Measurements from ENCODE around the gene ADCY5. TPM values are rescaled to one million over a fixed set of nuclear protein-coding genes. Genes with fewer than 3 reads are reported as not detected.

Gene ADCY5
- total RNA-seq, 4 donors from 2014 or later = 119 to 251 (median 185) TPM

DNA sequence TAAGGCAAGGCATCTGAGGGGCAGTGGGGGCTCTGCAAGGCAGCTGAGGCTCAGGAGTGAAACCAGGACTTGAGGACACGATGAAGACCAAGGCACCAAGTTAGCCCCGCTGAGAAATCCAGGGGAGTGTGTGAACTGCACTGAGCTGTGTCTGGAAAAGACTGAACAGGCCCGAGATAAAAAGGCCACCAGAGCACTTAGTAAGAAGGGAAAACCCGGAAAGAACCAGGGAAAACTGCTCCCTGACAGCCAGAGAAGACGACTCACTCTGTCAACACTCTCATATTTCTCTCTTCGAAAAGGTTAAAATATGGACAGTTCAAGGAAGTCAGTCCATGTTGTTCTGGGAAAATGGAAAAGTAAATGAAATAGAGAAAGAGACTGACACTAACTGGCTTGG, 138.1 kb downstream of the ADCY5 start:
- Histone ChIP-seq H3K36me3 (peaks cover 0 to 96% of the 10 kb centered on the region in 2 donors), H3K9me3 (no peaks in the 10 kb centered on the region), H3K4me1 (peaks cover 0 to 35% (median 0%) of the 10 kb centered on the region in 3 donors), H3K27ac (peak overlapping the region in 1 of 4 donors; percentile 35), H3K27me3 (no peaks in the 10 kb centered on the region), H3K4me3 (no peak overlapping the region)
- 46 to 53% methylated on average over 3 to 6 of the region's 6 CpGs for WGBS, 2 donors (ENCODE audit: low coverage in 1 of 2)
- ATAC-seq = no peak
- no peak for TF ChIP-seq POLR2A (IDR thresholded peaks at IDR 0.05)
- no peak for TF ChIP-seq EP300 (IDR thresholded peaks at IDR 0.05)
- TF ChIP-seq POLR2AphosphoS5 (IDR thresholded peaks at IDR 0.05) = no peak
- TF ChIP-seq, protein P1, sequence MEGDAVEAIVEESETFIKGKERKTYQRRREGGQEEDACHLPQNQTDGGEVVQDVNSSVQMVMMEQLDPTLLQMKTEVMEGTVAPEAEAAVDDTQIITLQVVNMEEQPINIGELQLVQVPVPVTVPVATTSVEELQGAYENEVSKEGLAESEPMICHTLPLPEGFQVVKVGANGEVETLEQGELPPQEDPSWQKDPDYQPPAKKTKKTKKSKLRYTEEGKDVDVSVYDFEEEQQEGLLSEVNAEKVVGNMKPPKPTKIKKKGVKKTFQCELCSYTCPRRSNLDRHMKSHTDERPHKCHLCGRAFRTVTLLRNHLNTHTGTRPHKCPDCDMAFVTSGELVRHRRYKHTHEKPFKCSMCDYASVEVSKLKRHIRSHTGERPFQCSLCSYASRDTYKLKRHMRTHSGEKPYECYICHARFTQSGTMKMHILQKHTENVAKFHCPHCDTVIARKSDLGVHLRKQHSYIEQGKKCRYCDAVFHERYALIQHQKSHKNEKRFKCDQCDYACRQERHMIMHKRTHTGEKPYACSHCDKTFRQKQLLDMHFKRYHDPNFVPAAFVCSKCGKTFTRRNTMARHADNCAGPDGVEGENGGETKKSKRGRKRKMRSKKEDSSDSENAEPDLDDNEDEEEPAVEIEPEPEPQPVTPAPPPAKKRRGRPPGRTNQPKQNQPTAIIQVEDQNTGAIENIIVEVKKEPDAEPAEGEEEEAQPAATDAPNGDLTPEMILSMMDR (IDR thresholded peaks at IDR 0.05) = no peak

DNA sequence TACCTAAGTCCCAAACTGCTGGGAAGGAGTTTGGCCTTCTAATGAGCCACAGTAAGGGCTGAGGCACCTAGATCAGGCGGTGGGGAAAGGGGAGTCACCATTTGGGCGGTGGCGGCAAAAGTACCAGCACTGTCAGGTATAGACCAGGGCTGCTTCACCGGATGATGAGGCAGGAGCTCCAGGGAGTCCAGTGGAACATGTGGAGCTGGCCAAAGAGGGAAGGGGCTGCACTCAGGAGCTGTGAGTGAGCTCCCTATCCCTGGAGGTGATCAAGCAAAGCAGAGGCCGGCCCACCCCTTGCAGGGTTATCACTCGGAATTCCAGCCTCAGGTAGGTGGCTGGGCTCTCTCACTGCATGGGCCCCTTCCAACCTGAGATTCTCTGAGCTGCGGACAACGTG, 138.7 kb downstream of the ADCY5 start:
- H3K27me3 ChIP-seq = no peaks in the 10 kb centered on the region
- peak overlapping the region in 1 of 4 donors; percentile 35 for H3K27ac ChIP-seq
- no peak for ATAC-seq
- peaks cover 0 to 96% of the 10 kb centered on the region in 2 donors for H3K36me3 ChIP-seq
- TF ChIP-seq, protein P1 (IDR thresholded peaks at IDR 0.05) = no peak
- TF ChIP-seq EP300 (IDR thresholded peaks at IDR 0.05) (no peak), POLR2AphosphoS5 (IDR thresholded peaks at IDR 0.05) (no peak), POLR2A (IDR thresholded peaks at IDR 0.05) (no peak)
- H3K4me1 ChIP-seq = peaks cover 0 to 29% (median 0%) of the 10 kb centered on the region in 3 donors
- no peak overlapping the region for H3K4me3 ChIP-seq
- no peaks in the 10 kb centered on the region for H3K9me3 ChIP-seq
- 63 to 83% methylated on average over 2 to 5 of the region's 8 CpGs for WGBS, 2 donors (ENCODE audit: low coverage in 1 of 2)

DNA sequence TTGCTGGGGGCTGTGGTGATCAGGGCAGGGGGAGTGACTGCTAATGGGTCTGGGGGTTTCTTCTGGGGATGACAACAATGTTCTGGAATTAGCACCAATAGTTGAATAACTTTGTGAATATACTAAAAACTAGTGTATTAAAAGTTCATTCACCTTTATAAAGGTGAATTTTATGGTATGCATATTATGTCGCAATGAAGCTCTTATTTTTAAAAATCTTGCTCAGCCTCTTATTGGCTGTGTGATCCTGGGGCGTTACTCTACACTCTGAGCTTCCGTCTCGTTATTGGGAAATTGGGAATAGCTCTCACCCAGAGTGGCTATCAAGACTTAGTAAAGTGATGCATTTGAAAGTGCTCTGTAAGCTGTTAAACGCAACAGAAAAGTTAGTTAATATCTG, 141.8 kb downstream of the ADCY5 start:
- H3K27me3 ChIP-seq = no peaks in the 10 kb centered on the region
- ATAC-seq = no peak
- no peaks in the 10 kb centered on the region for H3K9me3 ChIP-seq
- no peak overlapping the region for H3K27ac ChIP-seq
- no peaks in the 10 kb centered on the region for H3K4me1 ChIP-seq
- H3K4me3 ChIP-seq = no peak overlapping the region
- no peak for TF ChIP-seq POLR2A (IDR thresholded peaks at IDR 0.05)
- TF ChIP-seq, protein P1 (IDR thresholded peaks at IDR 0.05) = no peak
- H3K36me3 ChIP-seq = peaks cover 0 to 96% of the 10 kb centered on the region in 2 donors
- WGBS, 2 donors (ENCODE audit: low coverage in 1 of 2) = 62 to 81% methylated on average over 5 of the region's 5 CpGs

DNA sequence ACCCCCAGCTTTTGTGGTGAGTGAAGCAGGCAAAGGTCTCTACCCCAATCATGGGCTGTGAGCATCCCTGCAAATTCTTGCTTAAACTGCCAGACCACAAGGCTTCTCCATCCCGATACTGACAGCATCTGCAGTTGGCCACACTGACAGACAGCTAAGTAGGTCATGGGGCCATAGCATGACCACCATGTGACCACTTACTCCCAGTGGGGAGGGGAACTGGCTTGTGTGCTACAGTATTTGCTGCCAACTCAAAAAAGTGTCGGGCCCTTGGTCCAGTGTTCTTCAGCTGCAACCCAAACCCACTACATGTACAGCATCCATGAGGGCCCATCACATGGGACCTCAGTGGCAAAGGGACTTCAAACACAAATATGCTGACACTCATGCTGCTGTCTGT, 143.7 kb downstream of the ADCY5 start:
- Histone ChIP-seq H3K4me3 (no peak overlapping the region), H3K4me1 (no peaks in the 10 kb centered on the region), H3K36me3 (peaks cover 0 to 96% of the 10 kb centered on the region in 2 donors), H3K9me3 (no peaks in the 10 kb centered on the region), H3K27me3 (no peaks in the 10 kb centered on the region), H3K27ac (peak overlapping the region in 2 of 4 donors; percentile 27 to 41)
- ATAC-seq = no peak
- no peak for TF ChIP-seq EP300 (IDR thresholded peaks at IDR 0.05)
- TF ChIP-seq POLR2AphosphoS5 (IDR thresholded peaks at IDR 0.05) = no peak
- TF ChIP-seq, protein P1 (IDR thresholded peaks at IDR 0.05) = no peak
- no peak for TF ChIP-seq POLR2A (IDR thresholded peaks at IDR 0.05)
- WGBS, 2 donors (ENCODE audit: low coverage in 1 of 2) = no CpG with 5 or more reads among the region's 2 CpGs

DNA sequence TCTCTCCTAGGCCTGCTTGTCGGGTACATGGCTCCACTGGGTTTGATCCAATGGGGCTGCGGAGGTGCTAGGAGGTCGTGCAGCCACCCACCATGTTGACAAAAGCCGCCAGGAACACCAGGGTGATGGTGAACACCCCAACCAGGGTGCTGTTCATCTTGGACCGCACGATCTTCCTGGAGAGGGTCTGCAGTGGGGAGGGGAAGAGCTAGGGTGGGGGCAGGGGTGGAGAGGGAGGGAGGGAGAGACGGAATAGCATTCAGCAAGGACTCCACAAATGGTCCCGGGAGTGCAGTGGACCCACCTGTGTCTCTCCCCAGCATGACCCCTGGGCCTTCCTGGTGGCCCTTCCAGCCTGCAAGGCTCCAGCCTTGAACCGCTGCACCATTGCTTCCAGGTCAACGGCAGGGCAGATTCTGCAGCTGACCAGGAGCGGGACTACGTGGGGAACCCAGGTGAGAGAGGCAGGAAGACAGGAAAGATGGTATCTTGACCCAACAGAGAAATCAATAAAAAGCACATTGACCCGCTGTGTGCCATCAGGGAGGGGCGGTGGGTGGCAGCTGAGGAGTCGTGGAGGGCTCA, 144.8 kb downstream of the ADCY5 start:
- Histone ChIP-seq H3K9me3 (no peaks in the 10 kb centered on the region), H3K36me3 (peaks cover 0 to 96% of the 10 kb centered on the region in 2 donors), H3K27me3 (no peaks in the 10 kb centered on the region), H3K27ac (peak overlapping the region in 2 of 4 donors; percentile 27), H3K4me3 (no peak overlapping the region), H3K4me1 (no peaks in the 10 kb centered on the region)
- 75 to 87% methylated on average over 2 to 6 of the region's 15 CpGs for WGBS, 2 donors (ENCODE audit: low coverage in 1 of 2)
- TF ChIP-seq POLR2A (IDR thresholded peaks at IDR 0.05) = no peak
- TF ChIP-seq, protein P1 (IDR thresholded peaks at IDR 0.05) = no peak
- no peak for TF ChIP-seq EP300 (IDR thresholded peaks at IDR 0.05)
- no peak for TF ChIP-seq POLR2AphosphoS5 (IDR thresholded peaks at IDR 0.05)
- ATAC-seq = no peak
